Naive thymus-derived CD4-positive, alpha-beta T cell (primary cell): ENCODE data around the gene PIEZO2. TPM values are rescaled to one million over a fixed set of nuclear protein-coding genes. Genes with fewer than 3 reads are reported as not detected.

ENCODE experiments used
- ATAC-seq: fragments of 150-1000 bp; cut with Tn5 transposase; 2 replicates; pipeline ENCODE4 v1.10.0; 2021; ENCODE audit warnings: mild to moderate bottlenecking, moderate library complexity
- CTCF ChIA-PET: fragments of 350-600 bp; sonication (Branson Sonifier 250); formaldehyde crosslinking; loops from one replicate; lab custom pipeline; 2021; ENCODE audit warnings: antibody characterized with exemption; lab: Charles Lee
- POLR2A ChIA-PET: fragments of 350-600 bp; sonication (Branson Sonifier 250); formaldehyde crosslinking; loops from one replicate; lab custom pipeline; 2021; ENCODE audit warnings: antibody characterized with exemption, inconsistent platforms; lab: Charles Lee
- DNase-seq, 9 donors: peaks; one replicate each; pipeline versions ENCODE4 v3.0.0 to v3.0.0-alpha.2; 2020 to 2022; ENCODE audit warnings: mixed read lengths in 1 of 9
- H3K27ac ChIP-seq: one replicate; pipeline ENCODE4 v1.7.0; 2013; ENCODE audit warnings: mild to moderate bottlenecking, low read depth, low read length, moderate library complexity
- H3K27me3 ChIP-seq, 2 donors: one replicate each; pipeline ENCODE4 v1.7.0; 2013; ENCODE audit warnings: low read length in 2 of 2, mild to moderate bottlenecking in 2 of 2, moderate library complexity in 2 of 2; ENCODE audit not compliant: control insufficient read depth in 2 of 2, insufficient read depth in 2 of 2
- H3K36me3 ChIP-seq, 3 experiments: 1 replicate in 2 of 3; 2 replicates in 1 of 3; pipeline ENCODE4 v1.7.0; 2013; ENCODE audit warnings: low read length in 3 of 3, mild to moderate bottlenecking in 3 of 3, moderate library complexity in 1 of 3; ENCODE audit not compliant: insufficient read depth in 3 of 3, control insufficient read depth in 2 of 3
- H3K4me1 ChIP-seq, 2 donors: one replicate each; pipeline ENCODE4 v1.7.0; 2013; ENCODE audit warnings: low read length in 2 of 2, mild to moderate bottlenecking in 2 of 2, moderate library complexity in 1 of 2; ENCODE audit not compliant: control insufficient read depth in 2 of 2, insufficient read depth in 2 of 2
- H3K4me3 ChIP-seq: 2 replicates; pipeline ENCODE4 v1.7.0; 2013; ENCODE audit warnings: mild to moderate bottlenecking, low read length
- H3K9me3 ChIP-seq, 3 experiments: 1 replicate in 2 of 3; 2 replicates in 1 of 3; pipeline ENCODE4 v1.7.0; 2013; ENCODE audit warnings: low read length in 3 of 3; ENCODE audit not compliant: control insufficient read depth in 2 of 3
- H3K27ac Mint-ChIP-seq, 9 donors: one replicate each; pipeline ENCODE4 v1.8.0; 2020 to 2022; ENCODE audit warnings: mixed read lengths in 9 of 9, mild to moderate bottlenecking in 8 of 9, moderate library complexity in 5 of 9, inconsistent platforms in 2 of 9
- H3K27me3 Mint-ChIP-seq, 5 donors: one replicate each; pipeline ENCODE4 v1.8.0; 2021 to 2022; ENCODE audit warnings: mixed read lengths in 5 of 5, mild to moderate bottlenecking in 1 of 5
- H3K36me3 Mint-ChIP-seq, 5 donors: one replicate each; pipeline ENCODE4 v1.8.0; 2020 to 2022; ENCODE audit warnings: mixed read lengths in 5 of 5, mild to moderate bottlenecking in 3 of 5, inconsistent platforms in 1 of 5
- H3K4me1 Mint-ChIP-seq, 7 donors: one replicate each; pipeline ENCODE4 v1.8.0; 2020 to 2022; ENCODE audit warnings: mixed read lengths in 7 of 7, mild to moderate bottlenecking in 3 of 7, inconsistent platforms in 1 of 7
- H3K4me3 Mint-ChIP-seq, 10 donors: one replicate each; pipeline ENCODE4 v1.8.0; 2020 to 2022; ENCODE audit warnings: mild to moderate bottlenecking in 10 of 10, mixed read lengths in 10 of 10, moderate library complexity in 6 of 10, inconsistent platforms in 2 of 10
- H3K9me3 Mint-ChIP-seq, 11 donors: one replicate each; pipeline ENCODE4 v1.8.0; 2020 to 2022; ENCODE audit warnings: mixed read lengths in 11 of 11, mild to moderate bottlenecking in 4 of 11, inconsistent platforms in 1 of 11, moderate library complexity in 1 of 11
- intact Hi-C, 2 donors: fragments of 100-400 bp; cut with micrococcal nuclease; formaldehyde crosslinking; loops; one replicate each; pipeline ENCODE4 v1.15.1; 2023
- polyA plus RNA-seq, 2 donors: library from polyadenylated mRNA; unstranded; fragments of 300-500 nt; fragmentation: Illumina TruSeq; gene quantifications; one replicate each; pipeline ENCODE4 v1.2.3, GENCODE V29; 2021
- total RNA-seq, 6 experiments: library from RNA in 5 of 6; stranded (reverse) in 5 of 6; gene quantifications; 1 replicate in 5 of 6; 2 replicates in 1 of 6; pipeline ENCODE4 v1.2.3 and lab custom pipeline; 2021 to 2026

PIEZO2 gene
- total and polyA plus RNA-seq, 7 experiments from 2014 or later = not detected

GRCh38 chr18:10877987-10878386 is 271.4 kb downstream of the PIEZO2 start:
- no peaks in the 10 kb centered on the region for H3K4me1 Mint-ChIP-seq
- ChIA-PET CTCF (no interaction called here), POLR2A (no interaction called here)
- ATAC-seq (no peak), DNase-seq (no peak)
- H3K36me3 Mint-ChIP-seq = no peaks in the 10 kb centered on the region
- H3K27me3 Mint-ChIP-seq = peaks cover 0 to 7% (median 0%) of the 10 kb centered on the region in 5 donors
- Histone ChIP-seq H3K36me3 (no peaks in the 10 kb centered on the region), H3K4me3 (no peak overlapping the region), H3K9me3 (no peaks in the 10 kb centered on the region), H3K27me3 (no peaks in the 10 kb centered on the region), H3K27ac (no peak overlapping the region), H3K4me1 (no peaks in the 10 kb centered on the region)
- peaks cover 0 to 4% (median 0%) of the 10 kb centered on the region in 11 donors for H3K9me3 Mint-ChIP-seq
- no peak overlapping the region for H3K4me3 Mint-ChIP-seq
- no peak overlapping the region for H3K27ac Mint-ChIP-seq
- intact Hi-C loops = no loop called here

- ATAC-seq = no peak
- Mint-ChIP-seq H3K9me3 (peaks cover 0 to 6% (median 0%) of the 10 kb centered on the region in 11 donors), H3K4me1 (no peaks in the 10 kb centered on the region), H3K36me3 (no peaks in the 10 kb centered on the region), H3K27ac (no peak overlapping the region), H3K27me3 (peaks cover 0 to 15% (median 9%) of the 10 kb centered on the region in 5 donors), H3K4me3 (no peak overlapping the region)
- Histone ChIP-seq H3K27me3 (no peaks in the 10 kb centered on the region), H3K4me3 (no peak overlapping the region), H3K9me3 (no peaks in the 10 kb centered on the region), H3K36me3 (no peaks in the 10 kb centered on the region), H3K27ac (no peak overlapping the region), H3K4me1 (no peaks in the 10 kb centered on the region)
- ChIA-PET POLR2A (no interaction called here), CTCF (no interaction called here)
- DNase-seq = no peak
- intact Hi-C loops = no loop called here
Observed at GRCh38 chr18:10875811-10876210, 273.6 kb downstream of the PIEZO2 start.

- Mint-ChIP-seq H3K36me3 (no peaks in the 10 kb centered on the region), H3K27ac (no peak overlapping the region), H3K9me3 (peaks cover 0 to 6% (median 0%) of the 10 kb centered on the region in 11 donors), H3K4me3 (no peak overlapping the region), H3K4me1 (no peaks in the 10 kb centered on the region), H3K27me3 (peaks cover 0 to 16% (median 10%) of the 10 kb centered on the region in 5 donors)
- no peak for DNase-seq
- intact Hi-C loops = no loop called here
- ATAC-seq = no peak
- no peaks in the 10 kb centered on the region for H3K9me3 ChIP-seq
- H3K27ac ChIP-seq = no peak overlapping the region
- ChIA-PET POLR2A (no interaction called here), CTCF (no interaction called here)
- H3K27me3 ChIP-seq = no peaks in the 10 kb centered on the region
- H3K36me3 ChIP-seq = no peaks in the 10 kb centered on the region
- H3K4me3 ChIP-seq = no peak overlapping the region
- H3K4me1 ChIP-seq = no peaks in the 10 kb centered on the region
Observed at GRCh38 chr18:10872304-10872703, 277.1 kb downstream of the PIEZO2 start.

GRCh38 chr18:10864722-10865121 is 284.6 kb downstream of the PIEZO2 start:
- ATAC-seq (no peak), DNase-seq (no peak)
- no peak overlapping the region for H3K4me3 Mint-ChIP-seq
- no peak overlapping the region for H3K27ac Mint-ChIP-seq
- H3K27me3 Mint-ChIP-seq = peaks cover 0 to 27% (median 0%) of the 10 kb centered on the region in 5 donors
- no peaks in the 10 kb centered on the region for H3K9me3 ChIP-seq
- peaks cover 0 to 8% (median 0%) of the 10 kb centered on the region in 5 donors for H3K36me3 Mint-ChIP-seq
- no peaks in the 10 kb centered on the region for H3K4me1 ChIP-seq
- H3K27me3 ChIP-seq = no peaks in the 10 kb centered on the region
- CTCF ChIA-PET = no interaction called here
- H3K4me3 ChIP-seq = no peak overlapping the region
- H3K27ac ChIP-seq = no peak overlapping the region
- POLR2A ChIA-PET = no interaction called here
- H3K9me3 Mint-ChIP-seq = peaks cover 0 to 24% (median 10%) of the 10 kb centered on the region in 11 donors
- no peaks in the 10 kb centered on the region for H3K4me1 Mint-ChIP-seq
- intact Hi-C loops = no loop called here
- no peaks in the 10 kb centered on the region for H3K36me3 ChIP-seq

- no peak for ATAC-seq
- Mint-ChIP-seq H3K27ac (no peak overlapping the region), H3K4me3 (no peak overlapping the region), H3K36me3 (peaks cover 0 to 8% (median 0%) of the 10 kb centered on the region in 5 donors), H3K27me3 (peaks cover 0 to 27% (median 0%) of the 10 kb centered on the region in 5 donors), H3K4me1 (no peaks in the 10 kb centered on the region), H3K9me3 (peaks cover 0 to 24% (median 10%) of the 10 kb centered on the region in 11 donors)
- Histone ChIP-seq H3K4me3 (no peak overlapping the region), H3K36me3 (no peaks in the 10 kb centered on the region), H3K4me1 (no peaks in the 10 kb centered on the region), H3K27me3 (no peaks in the 10 kb centered on the region), H3K27ac (no peak overlapping the region), H3K9me3 (no peaks in the 10 kb centered on the region)
- ChIA-PET POLR2A (no interaction called here), CTCF (no interaction called here)
- no peak for DNase-seq
- intact Hi-C loops = no loop called here
Observed at GRCh38 chr18:10863026-10863425, 286.3 kb downstream of the PIEZO2 start.

GRCh38 chr18:10860928-10861327 is 288.4 kb downstream of the PIEZO2 start:
- intact Hi-C loops = no loop called here
- no peak overlapping the region for H3K4me3 ChIP-seq
- CTCF ChIA-PET = no interaction called here
- Mint-ChIP-seq H3K4me3 (no peak overlapping the region), H3K36me3 (peaks cover 0 to 8% (median 0%) of the 10 kb centered on the region in 5 donors), H3K27me3 (peaks cover 0 to 33% (median 0%) of the 10 kb centered on the region in 5 donors), H3K4me1 (no peaks in the 10 kb centered on the region), H3K9me3 (peaks cover 0 to 24% (median 10%) of the 10 kb centered on the region in 11 donors), H3K27ac (no peak overlapping the region)
- H3K27me3 ChIP-seq = no peaks in the 10 kb centered on the region
- ATAC-seq (no peak), DNase-seq (no peak)
- no peak overlapping the region for H3K27ac ChIP-seq
- POLR2A ChIA-PET = no interaction called here
- no peaks in the 10 kb centered on the region for H3K4me1 ChIP-seq
- no peaks in the 10 kb centered on the region for H3K36me3 ChIP-seq
- no peaks in the 10 kb centered on the region for H3K9me3 ChIP-seq

- Histone ChIP-seq H3K36me3 (no peaks in the 10 kb centered on the region), H3K4me3 (no peak overlapping the region), H3K4me1 (no peaks in the 10 kb centered on the region), H3K9me3 (no peaks in the 10 kb centered on the region), H3K27me3 (no peaks in the 10 kb centered on the region), H3K27ac (no peak overlapping the region)
- Mint-ChIP-seq H3K9me3 (peaks cover 0 to 19% (median 7%) of the 10 kb centered on the region in 11 donors), H3K36me3 (peaks cover 0 to 8% (median 0%) of the 10 kb centered on the region in 5 donors), H3K4me3 (no peak overlapping the region), H3K27me3 (peaks cover 0 to 31% (median 0%) of the 10 kb centered on the region in 5 donors), H3K4me1 (no peaks in the 10 kb centered on the region), H3K27ac (no peak overlapping the region)
- ChIA-PET CTCF (no interaction called here), POLR2A (no interaction called here)
- DNase-seq (no peak), ATAC-seq (no peak)
- intact Hi-C loops = no loop called here
Observed at GRCh38 chr18:10860382-10860781, 289.0 kb downstream of the PIEZO2 start.
